Activated CD8-positive, alpha-beta T cell treated with anti-CD3 and anti-CD28 coated beads, Interleukin-2, amount 10 ng/mL, durations not matched to agents 7 days and 5 days (primary cell): ENCODE data around the gene NEK10. TPM values are rescaled to one million over a fixed set of nuclear protein-coding genes. Genes with fewer than 3 reads are reported as not detected.

Experiments used
- ATAC-seq: fragments of 150-1000 bp; cut with Tn5 transposase; one replicate; pipeline ENCODE4 v1.10.0; 2021; ENCODE audit warnings: moderate library complexity
- CTCF ChIA-PET: fragments of 350-600 bp; sonication (Branson Sonifier 250); formaldehyde crosslinking; loops from one replicate; lab custom pipeline; 2021; ENCODE audit warnings: antibody characterized with exemption; lab: Charles Lee
- POLR2A ChIA-PET: fragments of 350-600 bp; sonication (Branson Sonifier 250); formaldehyde crosslinking; loops from one replicate; lab custom pipeline; 2021; ENCODE audit warnings: antibody characterized with exemption; lab: Charles Lee
- DNase-seq: peaks from one replicate; pipeline ENCODE4 v3.0.0-alpha.2; 2020
- H3K27ac Mint-ChIP-seq: one replicate; pipeline ENCODE4 v1.8.0; 2021; ENCODE audit warnings: mild to moderate bottlenecking, mixed read lengths
- H3K27me3 Mint-ChIP-seq: one replicate; pipeline ENCODE4 v1.8.0; 2021; ENCODE audit warnings: low read depth, mixed read lengths
- H3K36me3 Mint-ChIP-seq: one replicate; pipeline ENCODE4 v1.8.0; 2021; ENCODE audit warnings: low read depth, mixed read lengths
- H3K4me1 Mint-ChIP-seq: one replicate; pipeline ENCODE4 v1.8.0; 2021; ENCODE audit warnings: low read depth, mixed read lengths
- H3K4me3 Mint-ChIP-seq: one replicate; pipeline ENCODE4 v1.8.0; 2021; ENCODE audit warnings: mild to moderate bottlenecking, mixed read lengths
- H3K9me3 Mint-ChIP-seq: one replicate; pipeline ENCODE4 v1.8.0; 2022; ENCODE audit warnings: mixed read lengths; ENCODE audit not compliant: insufficient read depth
- total RNA-seq, 2 experiments: library from RNA; stranded (reverse); gene quantifications; one replicate each; pipeline ENCODE4 v1.2.3, GENCODE V29; 2021

Gene NEK10
- total RNA-seq, 2 experiments from 2014 or later, result 0.74 to 0.81 TPM

GRCh38 chr3:27376109-27376772 lies 7.1 kb upstream of the NEK10 start:
- DNase-seq (no peak), ATAC-seq (no peak)
- Mint-ChIP-seq H3K4me3 (no peak overlapping the region), H3K27ac (no peak overlapping the region), H3K36me3 (peaks cover 4% of the 10 kb centered on the region), H3K27me3 (no peaks in the 10 kb centered on the region), H3K9me3 (no peaks in the 10 kb centered on the region), H3K4me1 (no peaks in the 10 kb centered on the region)
- POLR2A ChIA-PET, result no interaction called here
- CTCF ChIA-PET, result no interaction called here

- no peaks in the 10 kb centered on the region for H3K27me3 Mint-ChIP-seq
- no peaks in the 10 kb centered on the region for H3K36me3 Mint-ChIP-seq
- H3K27ac Mint-ChIP-seq, result no peak overlapping the region
- no peak overlapping the region for H3K4me3 Mint-ChIP-seq
- ChIA-PET POLR2A (interaction anchor here (0.6 kb wide), 1 partner anchor 111 kb away, joined by 3 read pairs; no protein-coding TSS in a partner anchor), CTCF (no interaction called here)
- ATAC-seq (no peak), DNase-seq (no peak)
- peaks cover 14% of the 10 kb centered on the region for H3K4me1 Mint-ChIP-seq
- no peaks in the 10 kb centered on the region for H3K9me3 Mint-ChIP-seq
These were observed 3.1 kb downstream of the NEK10 start for GRCh38 chr3:27366062-27366591.

- H3K27ac Mint-ChIP-seq, result peak overlapping the region; percentile 2
- H3K36me3 Mint-ChIP-seq, result no peaks in the 10 kb centered on the region
- H3K9me3 Mint-ChIP-seq, result no peaks in the 10 kb centered on the region
- peaks cover 29% of the 10 kb centered on the region for H3K4me1 Mint-ChIP-seq
- ChIA-PET CTCF (no interaction called here), POLR2A (interaction anchor here (1.0 kb wide), 1 partner anchor 8 kb away, joined by 3 read pairs; no protein-coding TSS in a partner anchor)
- H3K27me3 Mint-ChIP-seq, result peaks cover 8% of the 10 kb centered on the region
- H3K4me3 Mint-ChIP-seq, result no peak overlapping the region
- no peak for ATAC-seq
- DNase-seq, result no peak
These were observed 8.8 kb downstream of the NEK10 start for GRCh38 chr3:27360113-27361078.

GRCh38 chr3:27358372-27358771 lies 10.8 kb downstream of the NEK10 start:
- ATAC-seq (no peak), DNase-seq (no peak)
- POLR2A ChIA-PET, result no interaction called here
- CTCF ChIA-PET, result interaction anchor here (0.6 to 1.7 kb wide), 18 partner anchors 9 to 324 kb away, joined by 3 to 12 read pairs (median 4); partner anchors contain the start of genes NEK10 and SLC4A7
- peak overlapping the region; percentile 67 for H3K27ac Mint-ChIP-seq
- H3K4me1 Mint-ChIP-seq, result peaks cover 29% of the 10 kb centered on the region
- no peak overlapping the region for H3K4me3 Mint-ChIP-seq
- no peaks in the 10 kb centered on the region for H3K36me3 Mint-ChIP-seq
- H3K27me3 Mint-ChIP-seq, result peaks cover 15% of the 10 kb centered on the region
- H3K9me3 Mint-ChIP-seq, result no peaks in the 10 kb centered on the region

GRCh38 chr3:27357665-27358258 lies 11.4 kb downstream of the NEK10 start:
- DNase-seq (peak; percentile 77), ATAC-seq (peak; percentile 91)
- peaks cover 29% of the 10 kb centered on the region for H3K4me1 Mint-ChIP-seq
- ChIA-PET POLR2A (no interaction called here), CTCF (interaction anchor here (0.6 to 1.7 kb wide), 17 partner anchors 9 to 324 kb away, joined by 3 to 12 read pairs (median 4); partner anchors contain the start of genes NEK10 and SLC4A7)
- H3K4me3 Mint-ChIP-seq, result no peak overlapping the region
- H3K36me3 Mint-ChIP-seq, result no peaks in the 10 kb centered on the region
- no peak overlapping the region for H3K27ac Mint-ChIP-seq
- H3K27me3 Mint-ChIP-seq, result peaks cover 15% of the 10 kb centered on the region
- no peaks in the 10 kb centered on the region for H3K9me3 Mint-ChIP-seq

GRCh38 chr3:27356976-27357375 lies 12.2 kb downstream of the NEK10 start:
- H3K27ac Mint-ChIP-seq, result no peak overlapping the region
- CTCF ChIA-PET, result no interaction called here
- no peak overlapping the region for H3K4me3 Mint-ChIP-seq
- peaks cover 15% of the 10 kb centered on the region for H3K27me3 Mint-ChIP-seq
- ATAC-seq (no peak), DNase-seq (no peak)
- no peaks in the 10 kb centered on the region for H3K36me3 Mint-ChIP-seq
- peaks cover 29% of the 10 kb centered on the region for H3K4me1 Mint-ChIP-seq
- POLR2A ChIA-PET, result no interaction called here
- no peaks in the 10 kb centered on the region for H3K9me3 Mint-ChIP-seq

GRCh38 chr3:27354588-27355203 lies 14.5 kb downstream of the NEK10 start:
- ChIA-PET POLR2A (interaction anchor here (0.7 to 0.8 kb wide), 2 partner anchors 14 to 15 kb away, joined by 3 read pairs; partner anchors contain the start of gene NEK10), CTCF (interaction anchor here (0.8 to 2.2 kb wide), 6 partner anchors 9 to 327 kb away, joined by 3 to 10 read pairs (median 4); no protein-coding TSS in a partner anchor)
- ATAC-seq (no peak), DNase-seq (no peak)
- H3K4me3 Mint-ChIP-seq, result no peak overlapping the region
- no peaks in the 10 kb centered on the region for H3K36me3 Mint-ChIP-seq
- H3K27ac Mint-ChIP-seq, result no peak overlapping the region
- H3K4me1 Mint-ChIP-seq, result peaks cover 26% of the 10 kb centered on the region
- no peaks in the 10 kb centered on the region for H3K9me3 Mint-ChIP-seq
- peaks cover 15% of the 10 kb centered on the region for H3K27me3 Mint-ChIP-seq

- Mint-ChIP-seq H3K4me1 (peaks cover 23% of the 10 kb centered on the region), H3K27ac (no peak overlapping the region), H3K36me3 (no peaks in the 10 kb centered on the region), H3K27me3 (peaks cover 15% of the 10 kb centered on the region), H3K9me3 (no peaks in the 10 kb centered on the region), H3K4me3 (no peak overlapping the region)
- POLR2A ChIA-PET, result interaction anchor here (0.8 kb wide), 1 partner anchor 13 kb away, joined by 3 read pairs; no protein-coding TSS in a partner anchor
- ATAC-seq (no peak), DNase-seq (no peak)
- CTCF ChIA-PET, result interaction anchor here (1.0 to 2.2 kb wide), 2 partner anchors 8 to 114 kb away, joined by 3 to 10 read pairs; no protein-coding TSS in a partner anchor
These were observed 15.0 kb downstream of the NEK10 start for GRCh38 chr3:27354161-27354560.

GRCh38 chr3:27353221-27353620 lies 16.0 kb downstream of the NEK10 start:
- ATAC-seq, result no peak
- CTCF ChIA-PET, result no interaction called here
- no peak for DNase-seq
- POLR2A ChIA-PET, result no interaction called here
- H3K36me3 Mint-ChIP-seq, result no peaks in the 10 kb centered on the region
- peaks cover 16% of the 10 kb centered on the region for H3K4me1 Mint-ChIP-seq
- H3K9me3 Mint-ChIP-seq, result no peaks in the 10 kb centered on the region
- no peak overlapping the region for H3K4me3 Mint-ChIP-seq
- no peak overlapping the region for H3K27ac Mint-ChIP-seq
- peaks cover 15% of the 10 kb centered on the region for H3K27me3 Mint-ChIP-seq

- CTCF ChIA-PET, result no interaction called here
- no peak overlapping the region for H3K27ac Mint-ChIP-seq
- H3K4me1 Mint-ChIP-seq, result peaks cover 8% of the 10 kb centered on the region
These were observed 17.1 kb downstream of the NEK10 start for GRCh38 chr3:27352047-27352446.

GRCh38 chr3:27349832-27350231 lies 19.4 kb downstream of the NEK10 start:
- H3K4me1 Mint-ChIP-seq, result peaks cover 12% of the 10 kb centered on the region
- ChIA-PET CTCF (interaction anchor here (0.9 to 1.9 kb wide), 5 partner anchors 8 to 332 kb away, joined by 3 to 9 read pairs (median 4); no protein-coding TSS in a partner anchor), POLR2A (no interaction called here)
- no peaks in the 10 kb centered on the region for H3K9me3 Mint-ChIP-seq
- H3K27ac Mint-ChIP-seq, result peak overlapping the region; percentile 35
- H3K4me3 Mint-ChIP-seq, result no peak overlapping the region
- H3K27me3 Mint-ChIP-seq, result peaks cover 3% of the 10 kb centered on the region
- no peaks in the 10 kb centered on the region for H3K36me3 Mint-ChIP-seq
- DNase-seq, result no peak
- ATAC-seq, result no peak

More at GRCh38 chr3:27352047-27352446, 17.1 kb downstream of the NEK10 start:
- DNase-seq (no peak), ATAC-seq (no peak)
- POLR2A ChIA-PET, result no interaction called here
- H3K4me3 Mint-ChIP-seq, result no peak overlapping the region
- peaks cover 15% of the 10 kb centered on the region for H3K27me3 Mint-ChIP-seq
- H3K36me3 Mint-ChIP-seq, result no peaks in the 10 kb centered on the region
- H3K9me3 Mint-ChIP-seq, result no peaks in the 10 kb centered on the region
